Activated CD8-positive, alpha-beta T cell treated with anti-CD3 and anti-CD28 coated beads for 36 hours (primary cell): Measurements from ENCODE around the gene PTPN12. TPM values are rescaled to one million over a fixed set of nuclear protein-coding genes. Genes with fewer than 3 reads are reported as not detected.
"Not testable (repeated sequence)": the region's sequence is repeated elsewhere in the genome, so short reads cannot be mapped to it uniquely, and the experiment has no call there.

Experiments used
- ATAC-seq: fragments of 200-7000 bp; cut with Tn5 transposase; one replicate; pipeline ENCODE4 v1.10.0; 2021; ENCODE audit warnings: mild to moderate bottlenecking, moderate library complexity
- CTCF ChIA-PET: fragments of 350-600 bp; sonication (Branson Sonifier 250); formaldehyde crosslinking; loops from one replicate; lab custom pipeline; 2021; ENCODE audit warnings: antibody characterized with exemption; lab: Charles Lee
- POLR2A ChIA-PET: fragments of 350-600 bp; sonication (Branson Sonifier 250); formaldehyde crosslinking; loops from one replicate; lab custom pipeline; 2021; ENCODE audit warnings: antibody characterized with exemption; lab: Charles Lee
- DNase-seq: peaks from one replicate; pipeline ENCODE4 v3.0.0-alpha.2; 2020
- H3K27ac Mint-ChIP-seq: one replicate; pipeline ENCODE4 v1.8.0; 2021; ENCODE audit warnings: mild to moderate bottlenecking, mixed read lengths
- H3K27me3 Mint-ChIP-seq: one replicate; pipeline ENCODE4 v1.8.0; 2021; ENCODE audit warnings: mixed read lengths
- H3K36me3 Mint-ChIP-seq: one replicate; pipeline ENCODE4 v1.8.0; 2021; ENCODE audit warnings: low read depth, mixed read lengths
- H3K4me1 Mint-ChIP-seq: one replicate; pipeline ENCODE4 v1.8.0; 2021; ENCODE audit warnings: low read depth, mixed read lengths
- H3K4me3 Mint-ChIP-seq: one replicate; pipeline ENCODE4 v1.8.0; 2021; ENCODE audit warnings: mild to moderate bottlenecking, moderate library complexity, mixed read lengths
- H3K9me3 Mint-ChIP-seq: one replicate; pipeline ENCODE4 v1.8.0; 2021; ENCODE audit warnings: mixed read lengths
- CTCF ChIP-seq: fragments of 200-600 bp; IDR thresholded peaks from one replicate; pipeline ENCODE4 v1.8.0; 2022; ENCODE audit warnings: antibody characterized with exemption, mild to moderate bottlenecking
- intact Hi-C: fragments of 100-400 bp; cut with micrococcal nuclease; formaldehyde crosslinking; loops from one replicate; pipeline ENCODE4 v1.10.0; 2022
- total RNA-seq, 2 experiments: library from RNA; stranded (reverse); gene quantifications; one replicate each; pipeline ENCODE4 v1.2.3, GENCODE V29; 2021

PTPN12 gene
- total RNA-seq, 2 experiments from 2014 or later = 8.1 to 10.0 TPM

GRCh38 chr7:77532247-77532646 lies 4.8 kb upstream of the PTPN12 start:
- Mint-ChIP-seq H3K36me3 (no peaks in the 10 kb centered on the region), H3K4me3 (no peak overlapping the region), H3K27me3 (no peaks in the 10 kb centered on the region), H3K4me1 (peaks cover 10% of the 10 kb centered on the region), H3K27ac (no peak overlapping the region), H3K9me3 (no peaks in the 10 kb centered on the region)
- no peak for ATAC-seq
- CTCF ChIA-PET = no interaction called here
- DNase-seq = no peak
- POLR2A ChIA-PET = no interaction called here
- TF ChIP-seq CTCF = no peak
- intact Hi-C loops = no loop called here

- CTCF ChIA-PET, ATAC-seq, H3K27ac Mint-ChIP-seq, H3K27me3 Mint-ChIP-seq, DNase-seq, intact Hi-C loops, H3K4me1 Mint-ChIP-seq, H3K36me3 Mint-ChIP-seq, H3K9me3 Mint-ChIP-seq, H3K4me3 Mint-ChIP-seq, POLR2A ChIA-PET: not testable (repeated sequence)
These were observed 4.4 kb upstream of the PTPN12 start for GRCh38 chr7:77532732-77533131.

GRCh38 chr7:77534046-77534445 lies 3.0 kb upstream of the PTPN12 start:
- intact Hi-C loops, H3K27ac Mint-ChIP-seq, POLR2A ChIA-PET, CTCF ChIA-PET, H3K4me3 Mint-ChIP-seq, DNase-seq, ATAC-seq, H3K9me3 Mint-ChIP-seq, H3K36me3 Mint-ChIP-seq, H3K27me3 Mint-ChIP-seq: not testable (repeated sequence)
- peaks cover 11% of the 10 kb centered on the region for H3K4me1 Mint-ChIP-seq

- Mint-ChIP-seq H3K36me3 (no peaks in the 10 kb centered on the region), H3K4me1 (peaks cover 10% of the 10 kb centered on the region), H3K4me3 (peak overlapping the region; percentile 97), H3K27ac (no peak overlapping the region), H3K27me3 (no peaks in the 10 kb centered on the region), H3K9me3 (no peaks in the 10 kb centered on the region)
- ChIA-PET CTCF (no interaction called here), POLR2A (no interaction called here)
- no peak for TF ChIP-seq CTCF
- ATAC-seq = no peak
- no peak for DNase-seq
- intact Hi-C loops = no loop called here
These were observed 1.1 kb upstream of the PTPN12 start for GRCh38 chr7:77536017-77536412.

GRCh38 chr7:77536413-77537135 lies 521 bp upstream of the PTPN12 start:
- H3K4me3 Mint-ChIP-seq = peak overlapping the region; percentile 97
- H3K36me3 Mint-ChIP-seq = no peaks in the 10 kb centered on the region
- peak; percentile 96 for DNase-seq
- H3K27ac Mint-ChIP-seq = peak overlapping the region; percentile 92
- ATAC-seq = peak; percentile 96
- no peaks in the 10 kb centered on the region for H3K27me3 Mint-ChIP-seq
- no peak for TF ChIP-seq CTCF
- POLR2A ChIA-PET = no interaction called here
- H3K4me1 Mint-ChIP-seq = peaks cover 8% of the 10 kb centered on the region
- CTCF ChIA-PET = no interaction called here
- intact Hi-C loops = no loop called here
- no peaks in the 10 kb centered on the region for H3K9me3 Mint-ChIP-seq

- H3K36me3 Mint-ChIP-seq = no peaks in the 10 kb centered on the region
- peak; percentile 28 for DNase-seq
- ChIA-PET POLR2A (no interaction called here), CTCF (no interaction called here)
- H3K27ac Mint-ChIP-seq = peak overlapping the region; percentile 55
- no peak for TF ChIP-seq CTCF
- H3K4me1 Mint-ChIP-seq = peaks cover 18% of the 10 kb centered on the region
- no peaks in the 10 kb centered on the region for H3K9me3 Mint-ChIP-seq
- H3K4me3 Mint-ChIP-seq = peak overlapping the region; percentile 81
- ATAC-seq = no peak
- intact Hi-C loops = no loop called here
- H3K27me3 Mint-ChIP-seq = no peaks in the 10 kb centered on the region
These were observed 734 bp downstream of the PTPN12 start for GRCh38 chr7:77537778-77538280.
